HG02623 (cell line): ENCODE results near the gene LAMA3.
A peak's percentile ranks its signal among the peaks of the same experiment; 100 is the strongest.

ENCODE experiments used
- ATAC-seq: cut with Tn5 transposase; IDR thresholded peaks from one replicate; pipeline ENCODE4 v1.9.1; 2021; ENCODE audit warnings: moderate library complexity; ENCODE audit not compliant: unreplicated experiment

Gene LAMA3

DNA sequence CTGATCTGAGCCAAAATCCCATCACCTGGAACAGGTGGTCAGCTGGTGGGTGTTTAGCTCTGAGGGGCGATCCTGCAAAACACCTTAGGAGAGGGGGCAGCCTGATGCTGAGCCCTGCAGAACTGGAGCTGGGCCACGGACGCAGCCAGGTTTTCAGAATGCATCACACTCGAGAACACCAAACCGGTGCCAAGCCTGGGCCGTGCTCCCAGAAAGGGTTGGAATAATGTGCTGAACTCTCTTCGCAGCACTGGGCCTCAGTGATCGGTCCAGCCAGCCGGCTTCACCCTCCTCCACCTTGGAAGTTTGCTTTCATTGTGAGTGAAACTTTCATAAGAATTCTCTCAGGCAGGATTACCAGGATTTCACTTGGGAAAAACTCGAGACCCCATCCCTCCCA lies 268.8 kb downstream of the LAMA3 start:
- no peak for ATAC-seq

DNA sequence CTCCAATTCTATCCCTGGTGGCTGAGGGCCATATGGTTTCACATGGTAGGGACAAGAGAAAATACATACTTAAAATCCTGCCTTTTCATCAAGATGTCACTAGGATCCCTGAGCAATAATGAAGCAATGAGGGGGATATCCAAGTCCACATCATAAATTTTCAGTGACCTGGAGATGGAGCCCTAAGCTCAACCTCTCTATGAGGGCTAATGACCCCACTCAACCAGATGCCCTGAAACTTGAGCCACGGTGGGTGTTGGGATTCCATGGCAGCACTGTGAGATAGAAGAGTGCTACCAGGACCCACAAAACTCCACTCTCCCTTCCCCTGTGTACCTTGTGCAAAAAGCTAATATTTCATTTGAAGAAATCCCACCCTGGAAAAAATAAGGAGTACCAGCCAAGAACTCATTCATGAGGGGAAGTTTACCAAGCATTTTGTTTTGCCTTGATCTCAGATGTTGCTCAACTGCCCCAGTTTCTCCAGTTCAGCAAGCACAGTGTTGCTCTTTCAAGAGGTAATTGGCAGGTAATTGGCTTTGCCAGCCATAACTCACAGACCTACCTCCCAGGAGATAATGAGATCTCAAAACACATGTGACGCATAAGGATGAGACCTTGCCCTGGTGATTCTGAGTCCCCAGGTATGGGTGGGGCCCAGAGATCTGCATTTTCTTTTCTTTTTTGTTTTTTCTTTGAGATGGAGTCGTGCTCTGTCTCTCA lies 274.4 kb downstream of the LAMA3 start:
- no peak for ATAC-seq

DNA sequence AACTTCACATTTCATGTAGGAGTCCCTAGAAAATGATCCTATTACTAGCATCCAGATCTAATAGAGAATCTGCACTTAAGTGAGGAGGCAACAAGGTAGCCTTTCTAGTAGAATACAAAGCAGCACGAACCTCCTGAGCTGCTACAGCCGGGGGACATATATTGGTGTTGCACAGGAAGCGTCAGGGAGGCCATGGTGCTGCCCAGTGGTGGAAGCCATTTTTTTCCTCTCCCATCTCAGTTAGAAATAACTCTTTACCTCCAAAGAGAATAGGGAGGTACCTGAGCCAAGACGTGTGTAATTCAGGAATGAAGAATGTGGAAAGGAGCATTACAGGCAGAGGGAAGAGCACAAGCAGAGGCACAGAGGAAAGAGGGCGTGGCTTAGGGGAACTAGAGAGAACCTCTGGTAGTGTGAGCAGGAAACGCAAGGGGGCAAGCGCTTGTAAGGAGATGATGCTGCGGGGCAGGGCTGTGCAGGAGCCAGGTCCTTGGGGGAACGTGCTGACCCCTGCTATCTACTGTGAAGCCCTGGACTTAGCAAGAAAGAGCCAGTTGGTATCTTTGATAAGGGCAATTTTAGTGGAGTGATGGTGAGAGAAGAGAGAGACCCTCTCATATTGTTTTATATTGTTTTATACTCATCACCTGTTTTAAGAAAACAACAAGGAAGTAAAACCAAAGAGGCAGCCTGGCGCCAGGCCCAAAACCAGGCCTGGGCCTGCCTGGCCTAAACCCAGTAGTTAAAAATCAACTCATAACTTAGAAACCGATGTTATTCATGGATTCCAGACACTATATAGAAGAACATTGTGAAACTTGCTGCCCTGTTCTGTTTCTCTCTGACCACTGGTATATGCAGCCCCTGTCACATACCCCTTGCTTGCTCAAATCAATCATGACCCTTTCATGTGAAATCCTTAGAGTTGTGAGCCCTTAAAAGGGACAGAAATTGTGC lies 275.3 kb downstream of the LAMA3 start:
- ATAC-seq = no peak

DNA sequence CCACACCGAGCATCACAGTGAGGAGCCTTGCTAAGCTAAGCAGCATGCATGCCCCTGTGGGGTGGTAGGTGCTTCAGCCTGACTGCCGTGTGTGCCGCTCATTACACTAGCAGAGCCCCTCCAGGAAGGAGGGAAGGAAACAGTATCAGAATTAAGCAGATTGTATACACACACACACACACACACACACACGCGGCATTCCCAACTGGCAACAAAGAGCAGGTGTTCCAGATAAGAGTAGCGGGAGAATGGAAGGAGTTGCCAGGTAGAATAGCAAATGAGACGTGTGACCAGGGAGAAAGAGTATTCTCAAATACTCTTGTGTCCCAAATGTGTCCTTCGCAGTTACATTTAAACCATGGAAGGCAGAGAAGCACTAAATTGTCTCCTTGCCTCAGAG lies 277.7 kb downstream of the LAMA3 start:
- ATAC-seq = no peak

DNA sequence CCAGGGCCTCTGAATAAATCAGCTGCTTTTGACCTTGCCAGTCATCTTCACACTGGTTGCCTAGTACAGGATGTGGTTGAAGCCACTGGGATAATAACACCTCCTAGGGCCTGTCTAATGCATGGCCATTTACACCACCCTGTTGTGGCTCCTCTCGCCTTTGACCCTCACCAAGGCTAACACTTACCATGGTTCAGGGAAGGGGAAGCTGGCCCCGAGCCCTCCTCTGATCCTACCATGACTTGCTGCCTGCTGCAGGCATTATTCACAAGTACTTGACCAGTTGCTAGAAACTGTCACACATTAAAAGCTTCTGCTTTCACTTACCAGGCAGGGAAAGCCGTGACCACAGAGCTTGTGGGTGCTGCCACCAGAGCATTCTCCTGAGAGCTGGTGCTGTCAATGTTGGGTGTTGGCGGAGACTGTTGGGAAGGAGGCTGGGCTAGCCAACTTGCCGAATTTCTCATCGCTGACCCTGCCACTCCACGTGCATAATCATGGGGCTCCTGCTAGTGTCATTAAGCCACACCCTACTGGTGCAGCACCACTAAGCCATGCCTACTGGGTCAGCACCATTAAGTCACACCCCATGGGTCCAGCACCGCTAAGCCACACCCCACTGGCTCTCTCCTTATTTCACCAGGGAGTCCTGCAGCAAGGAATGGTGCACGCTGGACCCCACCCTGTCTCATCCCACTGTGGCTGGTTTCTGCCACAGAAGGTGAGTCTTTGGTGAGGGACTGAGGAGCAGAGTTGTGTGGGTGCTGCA lies 278.3 kb downstream of the LAMA3 start:
- peak; percentile 36 for ATAC-seq

DNA sequence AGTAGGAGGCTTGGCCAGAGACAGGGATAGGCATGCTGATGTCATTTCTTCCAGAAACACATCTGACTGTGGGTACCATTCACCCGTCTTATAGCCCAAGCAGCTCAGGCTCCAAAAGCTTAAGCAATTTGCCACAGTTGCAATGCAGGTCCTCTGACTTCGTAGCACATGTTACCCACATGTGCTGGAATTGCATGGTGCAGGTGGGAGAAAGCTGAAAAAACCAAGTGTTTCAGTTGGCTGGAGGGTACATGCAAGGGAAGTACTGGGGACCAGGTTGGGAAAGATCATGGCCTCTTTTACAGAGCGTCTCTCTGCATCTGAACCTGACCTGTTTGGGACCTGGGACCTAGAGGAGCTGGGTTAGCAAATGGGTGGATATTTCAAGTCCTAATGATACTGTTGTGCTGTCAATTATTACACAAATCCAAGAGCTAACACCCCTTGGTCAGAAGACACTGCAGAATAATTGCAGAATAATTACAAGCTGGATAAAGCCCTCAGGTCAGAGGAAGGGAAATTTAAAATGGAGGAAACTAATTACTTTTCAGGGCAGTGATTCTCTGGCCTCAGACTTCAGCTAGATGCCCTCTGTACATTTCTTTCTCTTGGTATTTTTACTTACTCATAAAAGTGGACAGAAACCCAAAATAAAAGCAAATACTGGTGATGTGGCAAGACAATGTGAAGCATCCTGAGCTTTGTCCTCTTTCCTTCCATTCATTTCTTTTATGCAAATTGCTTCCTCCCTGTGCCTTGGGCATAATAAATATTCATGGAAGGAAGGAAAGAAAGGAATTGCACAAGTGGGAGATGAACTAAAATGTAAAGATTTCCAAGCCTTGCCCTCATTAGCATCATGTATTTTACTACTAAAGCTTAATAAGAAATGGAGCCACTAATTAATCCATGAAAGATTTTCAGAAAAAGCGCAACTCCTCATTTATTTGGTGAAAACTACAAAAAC lies 279.7 kb downstream of the LAMA3 start:
- ATAC-seq = no peak

DNA sequence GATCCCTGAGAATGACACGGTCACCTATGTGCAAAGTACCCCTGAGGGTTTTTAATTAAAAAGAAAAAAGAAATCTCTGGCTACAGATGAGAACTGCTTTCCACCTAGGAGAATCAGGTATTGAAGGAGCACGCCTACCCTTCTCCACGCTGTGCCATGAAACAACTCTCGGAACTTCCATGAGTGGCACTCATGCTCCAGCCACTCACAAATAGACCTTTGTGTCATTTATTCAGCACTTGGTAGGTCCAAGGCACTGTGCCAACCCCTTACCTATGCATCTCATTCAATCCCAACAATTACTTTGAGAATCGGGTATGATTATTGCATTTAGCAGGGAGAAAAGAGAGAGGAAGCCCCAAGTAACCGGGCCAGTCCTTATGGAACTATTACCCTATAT lies 280.4 kb downstream of the LAMA3 start:
- no peak for ATAC-seq

DNA sequence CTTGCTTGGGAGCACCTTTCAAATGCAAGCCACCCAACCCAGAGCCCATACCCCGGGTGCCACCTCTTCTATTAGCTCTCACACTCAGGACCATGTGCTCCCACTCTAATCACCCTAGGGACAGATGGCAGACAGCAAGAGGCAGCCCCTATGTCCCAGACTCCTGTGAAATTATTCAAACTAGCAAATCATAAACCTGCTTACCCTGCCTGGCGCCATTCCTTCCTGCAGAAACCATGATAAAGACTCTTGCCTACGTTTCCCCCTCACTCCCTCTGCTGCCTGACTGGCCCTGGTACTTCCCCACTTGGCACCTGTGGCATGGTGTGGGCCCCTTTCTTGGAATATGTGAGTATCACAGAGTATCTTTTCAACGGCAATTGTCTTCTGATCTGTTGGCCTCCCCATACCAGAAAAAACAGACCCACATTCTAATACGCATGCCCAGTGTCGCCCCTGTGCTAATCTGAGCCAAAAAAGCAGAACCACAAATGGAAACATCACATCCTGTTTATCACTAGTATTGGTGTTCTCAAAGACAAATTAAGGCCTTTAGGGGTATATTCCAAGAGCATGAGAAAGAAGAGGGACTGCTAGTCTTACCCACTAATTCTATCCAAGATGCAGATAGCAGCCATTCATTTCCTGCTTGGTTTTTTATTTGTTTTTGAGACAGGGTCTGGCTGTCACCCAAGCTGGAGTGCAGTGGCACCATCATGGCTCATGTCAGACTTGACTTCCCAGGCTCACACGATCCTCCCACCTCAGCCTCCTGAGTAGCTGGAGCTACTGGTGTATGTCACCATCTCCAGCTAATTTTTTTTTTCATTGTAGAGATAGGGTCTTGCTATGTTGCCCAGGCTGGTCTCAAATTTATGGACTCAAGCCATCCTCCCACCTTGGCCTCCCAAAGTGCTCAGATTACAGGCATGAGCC lies 281.2 kb downstream of the LAMA3 start:
- peak; percentile 36 for ATAC-seq

DNA sequence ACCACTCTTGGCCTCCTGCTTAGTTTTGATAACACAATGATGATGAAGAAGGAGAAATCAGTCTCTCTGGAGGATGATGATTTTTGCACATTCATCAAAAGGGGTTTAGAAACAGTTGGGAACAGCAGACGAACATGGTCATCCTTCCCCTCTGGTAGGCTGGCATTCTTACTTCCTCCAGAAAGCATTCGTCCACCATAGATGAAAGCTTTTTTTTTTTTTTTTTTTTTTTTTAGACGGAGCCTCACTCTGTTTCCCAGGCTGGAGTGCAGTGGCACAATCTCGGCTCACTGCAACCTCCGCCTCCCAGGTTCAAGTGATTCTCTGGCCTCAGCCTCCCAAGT lies 281.8 kb downstream of the LAMA3 start:
- no peak for ATAC-seq

DNA sequence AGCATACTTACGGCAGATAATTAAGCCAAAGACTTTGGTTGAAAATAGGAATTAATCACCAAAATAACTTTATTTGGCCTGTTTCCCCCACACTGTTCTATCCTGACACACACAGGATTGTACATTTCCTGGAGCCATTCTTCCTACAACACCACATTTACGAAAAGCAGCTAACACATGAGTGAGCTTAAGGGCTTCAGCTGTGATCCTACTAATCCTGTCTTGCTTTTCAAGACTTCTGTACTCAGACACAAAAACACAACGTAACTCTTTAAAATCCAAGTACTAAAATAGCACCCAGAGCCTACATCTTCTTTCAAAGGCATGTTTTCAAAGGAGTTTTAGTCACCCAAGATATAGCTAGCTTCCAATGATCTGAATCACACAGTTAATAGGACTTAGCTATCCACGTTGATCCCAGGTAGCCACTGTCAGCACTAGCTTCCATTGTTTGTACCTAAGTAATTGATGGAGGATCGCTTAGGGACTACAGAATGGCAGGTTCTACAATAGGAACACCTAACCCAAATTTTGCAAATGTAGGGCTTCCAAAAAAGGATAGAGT lies 282.5 kb downstream of the LAMA3 start:
- no peak for ATAC-seq

DNA sequence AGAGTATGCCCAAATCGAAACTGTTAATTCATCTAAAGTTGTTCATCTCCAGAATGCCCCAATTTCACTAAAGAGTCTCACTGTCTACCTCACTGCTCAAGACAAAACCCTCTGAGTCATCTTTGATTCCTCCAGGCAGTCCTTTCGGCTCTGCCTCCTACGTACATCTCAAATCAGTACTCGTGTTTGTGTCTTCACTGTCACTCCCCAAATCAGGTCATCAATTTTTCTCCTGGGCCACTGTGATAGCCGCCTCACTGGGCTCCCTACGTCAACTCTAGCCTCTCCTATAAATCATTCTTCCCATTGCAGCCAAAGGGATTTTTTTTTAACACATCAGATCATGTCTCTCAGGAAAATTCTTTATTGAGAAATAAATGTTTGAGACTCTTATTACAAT lies 283.2 kb downstream of the LAMA3 start:
- peak; percentile 55 for ATAC-seq

DNA sequence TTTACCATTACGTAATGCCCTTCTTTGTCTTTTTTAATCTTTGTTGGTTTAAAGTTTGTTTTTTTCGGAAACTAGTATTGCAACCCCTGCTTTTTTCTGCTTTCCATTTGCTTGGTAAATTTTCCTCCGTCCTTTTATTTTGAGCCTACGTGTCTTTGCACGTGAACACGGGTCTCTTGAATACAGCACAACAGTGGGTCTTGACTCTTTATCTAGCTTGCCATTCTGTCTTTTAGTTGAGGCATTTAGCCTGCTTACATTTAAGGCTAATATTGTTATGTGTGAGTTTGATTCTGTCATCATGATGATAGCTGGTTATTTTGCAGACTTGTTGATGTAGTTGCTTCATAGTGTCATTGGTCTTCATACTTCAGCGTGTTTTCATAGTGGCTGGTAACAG lies 287.9 kb downstream of the LAMA3 start:
- ATAC-seq = no peak

DNA sequence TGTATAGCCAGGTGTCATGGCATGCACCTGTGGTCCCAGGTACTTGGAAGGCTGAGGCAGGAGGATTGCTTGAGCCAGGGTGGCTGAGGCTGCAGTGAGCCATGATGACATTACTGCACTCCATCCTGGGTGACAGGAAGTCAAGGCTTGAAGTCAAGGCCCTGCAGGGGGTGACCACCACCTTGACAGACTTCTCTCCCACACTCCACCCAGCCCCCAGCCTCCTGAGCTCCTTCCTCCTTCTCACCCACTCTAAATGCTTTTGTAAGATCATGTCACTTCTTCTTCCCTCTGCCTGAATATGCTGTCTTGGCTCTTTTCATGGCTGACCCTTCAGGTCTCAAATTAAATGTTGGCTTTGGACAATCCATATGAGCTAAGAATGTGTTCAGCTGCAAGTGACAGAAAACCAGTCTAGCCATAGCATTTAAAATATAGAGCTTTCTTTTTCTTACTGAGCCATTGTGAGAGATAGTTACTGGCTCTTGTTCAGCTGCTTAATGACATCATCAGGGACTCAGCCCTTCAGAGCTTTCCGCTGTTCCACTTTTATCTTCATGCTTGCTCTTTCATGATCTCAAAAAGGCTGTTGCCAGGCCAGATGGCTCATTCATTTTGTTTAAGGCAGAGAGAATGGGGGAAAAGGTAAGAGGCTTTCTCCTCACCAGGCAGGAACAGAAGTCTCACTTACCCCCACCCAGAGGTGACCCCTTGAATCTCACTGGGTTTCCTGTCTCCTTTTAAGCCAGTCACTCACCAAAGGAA lies 288.6 kb downstream of the LAMA3 start:
- no peak for ATAC-seq

DNA sequence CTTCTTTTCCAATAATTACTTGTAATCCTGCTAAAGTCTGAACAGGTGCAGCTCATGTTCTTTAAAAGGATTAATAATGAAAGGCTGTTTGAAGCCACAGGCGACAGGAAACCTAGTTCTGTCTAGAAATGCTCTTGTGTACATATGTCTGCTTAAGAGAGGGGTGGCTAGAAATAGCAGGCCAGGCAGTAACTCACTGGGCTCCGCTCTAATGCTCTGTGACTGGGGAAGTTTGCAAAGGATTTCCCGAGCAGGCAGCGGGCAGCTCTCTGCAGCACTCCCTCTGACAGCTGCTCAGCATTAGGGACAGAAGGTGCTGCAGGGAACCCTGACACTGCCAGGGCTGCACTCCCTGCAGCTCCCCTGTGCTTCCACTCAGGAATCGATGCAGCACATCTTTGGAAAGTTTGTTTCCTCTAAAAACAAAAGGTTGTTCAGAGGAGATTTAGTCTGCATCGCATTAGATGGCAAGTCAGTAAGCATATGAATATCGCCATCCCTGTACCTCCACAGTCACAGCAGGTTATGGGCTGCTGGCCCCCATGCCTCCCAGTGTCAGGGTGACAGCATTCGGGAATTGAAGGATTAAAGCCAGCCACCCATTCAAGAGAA lies 292.2 kb downstream of the LAMA3 start:
- peak; percentile 93 for ATAC-seq

DNA sequence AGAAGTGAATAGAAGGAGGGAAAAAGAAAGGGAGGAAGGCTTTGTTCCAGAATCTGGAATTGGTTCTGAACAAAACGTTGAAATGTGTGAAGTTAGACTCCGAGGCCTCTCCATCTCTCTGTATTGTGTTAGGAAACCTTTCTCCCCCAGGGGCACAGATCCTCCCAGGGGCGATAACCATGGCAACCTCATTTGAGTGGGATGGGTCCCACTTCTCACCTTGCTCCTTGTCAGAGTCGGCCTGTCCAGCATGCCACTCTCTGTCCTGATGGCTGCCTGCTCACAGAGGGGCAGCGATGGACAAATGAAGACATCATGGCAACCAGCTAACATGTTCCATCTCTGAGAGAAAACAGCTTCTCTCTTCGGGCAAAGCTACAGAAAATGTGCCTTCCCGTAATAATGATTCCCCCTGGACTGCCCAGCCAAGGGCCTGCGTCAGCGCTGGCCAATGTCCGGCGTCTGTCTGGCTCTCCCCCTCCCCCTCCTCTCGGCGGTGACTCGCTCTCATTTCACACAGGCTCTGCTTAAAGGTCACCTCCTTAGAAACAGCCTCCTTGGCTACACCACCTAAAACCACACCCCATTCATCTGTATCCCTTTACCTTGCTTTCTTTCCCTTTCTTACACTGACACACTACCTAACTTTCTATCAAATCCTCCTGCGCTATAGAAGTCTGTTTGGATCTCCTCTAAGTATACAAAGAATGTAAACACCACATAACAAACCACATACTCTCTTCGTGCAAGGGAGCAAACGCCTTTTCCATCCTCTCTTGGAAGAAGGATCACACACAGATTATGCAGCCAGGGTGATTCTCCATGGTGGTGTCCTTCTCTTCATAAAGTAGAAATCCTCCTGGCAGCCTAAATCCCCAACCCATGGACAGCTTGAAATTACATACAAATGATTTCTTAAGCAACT lies 293.2 kb downstream of the LAMA3 start:
- no peak for ATAC-seq

DNA sequence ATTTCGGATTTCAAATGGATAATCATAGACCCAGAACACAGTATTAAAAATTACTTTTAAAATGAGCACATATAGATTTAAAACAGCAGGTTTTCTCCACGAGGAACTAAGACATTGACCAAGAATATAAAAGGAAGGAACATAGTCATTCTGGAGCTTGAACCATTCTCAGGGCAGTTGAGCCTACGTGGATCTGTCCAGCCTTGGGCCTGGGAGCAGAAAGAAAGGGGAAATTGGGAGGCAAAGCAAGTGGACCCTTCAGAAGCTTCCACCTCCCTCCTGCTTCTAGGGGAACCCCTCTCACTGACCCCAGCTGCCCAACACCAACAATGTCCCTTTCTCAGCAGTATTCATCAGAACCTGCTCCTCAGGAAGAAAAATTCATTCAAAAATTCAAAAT lies 293.9 kb downstream of the LAMA3 start:
- ATAC-seq = no peak
